ENCODE measurements around the gene ARID1B. TPM values are rescaled to one million over a fixed set of nuclear protein-coding genes. Genes with fewer than 3 reads are reported as not detected.
A peak's percentile ranks its signal among the peaks of the same experiment; 100 is the strongest.

The ARID1B gene
- total and polyA plus RNA-seq, 10 donors, result 17.7 to 223 (median 141) TPM

GRCh38 chr6:157021344-157021992 lies 244.3 kb downstream of the ARID1B start:
- intact Hi-C loops (cut with DNase I; ENCODE audit: low total_unique reads), result no loop called here
- Histone ChIP-seq H3K4me1 (peaks cover 35 to 75% (median 54%) of the 10 kb centered on the region in 6 donors), H3K4me3 (peak overlapping the region; percentile 64 to 87 (median 70)), H3K27ac (peak overlapping the region; percentile 98 to 100 (median 100)), H3K36me3 (no peaks in the 10 kb centered on the region), H3K27me3 (replicated peaks in 1 of 7) (no peaks in the 10 kb centered on the region), H3K9me3 (no peaks in the 10 kb centered on the region)
- peak in 9 of 11 experiments; percentile 17 to 63 (median 40) for TF ChIP-seq CTCF (IDR thresholded peaks at IDR 0.05 in 8 of 11, conservative IDR thresholded peaks at IDR 0.05 in 3 of 11)
- TF ChIP-seq POLR2A (IDR thresholded peaks at IDR 0.05), result peak; percentile 60 to 95 (median 90)
- TF ChIP-seq POLR2AphosphoS5 (IDR thresholded peaks at IDR 0.05), result peak; percentile 97 to 99 (median 99)
- DNase-seq, result peak; percentile 98
- WGBS, 5 donors, result 0 to 1% (median 1%) methylated on average over 51 to 84 of the region's 84 CpGs

GRCh38 chr6:157021993-157022740 lies 245.0 kb downstream of the ARID1B start:
- no peaks in the 10 kb centered on the region for H3K27me3 ChIP-seq (replicated peaks in 1 of 7)
- H3K4me1 ChIP-seq, result peaks cover 35 to 68% (median 54%) of the 10 kb centered on the region in 6 donors
- no peaks in the 10 kb centered on the region for H3K9me3 ChIP-seq
- DNase-seq, result peak; percentile 95
- peak in 1 of 3 donors; percentile 78 for TF ChIP-seq POLR2AphosphoS5 (IDR thresholded peaks at IDR 0.05)
- no peak for TF ChIP-seq POLR2A (IDR thresholded peaks at IDR 0.05)
- whole genome bisulfite sequencing, 5 donors, result 7 to 13% (median 7%) methylated on average over 15 to 33 of the region's 33 CpGs
- H3K4me3 ChIP-seq, result peak overlapping the region; percentile 64 to 87 (median 70)
- intact Hi-C loops (cut with DNase I; ENCODE audit: low total_unique reads), result no loop called here
- no peaks in the 10 kb centered on the region for H3K36me3 ChIP-seq
- peak overlapping the region; percentile 98 to 100 (median 100) for H3K27ac ChIP-seq

GRCh38 chr6:157023958-157024357 lies 246.8 kb downstream of the ARID1B start:
- TF ChIP-seq CTCF (IDR thresholded peaks at IDR 0.05 in 8 of 11, conservative IDR thresholded peaks at IDR 0.05 in 3 of 11) (no peak), POLR2AphosphoS5 (IDR thresholded peaks at IDR 0.05) (no peak), POLR2A (IDR thresholded peaks at IDR 0.05) (no peak)
- Histone ChIP-seq H3K4me3 (no peak overlapping the region), H3K4me1 (peaks cover 30 to 56% (median 42%) of the 10 kb centered on the region in 6 donors), H3K9me3 (no peaks in the 10 kb centered on the region), H3K36me3 (no peaks in the 10 kb centered on the region), H3K27ac (peak overlapping the region in 3 of 8 donors; percentile 12 to 99 (median 21)), H3K27me3 (replicated peaks in 1 of 7) (no peaks in the 10 kb centered on the region)
- intact Hi-C loops (cut with DNase I; ENCODE audit: low total_unique reads), result no loop called here
- 17 to 37% (median 25%) methylated on average over 2 of the region's 2 CpGs for WGBS, 5 donors
- DNase-seq, result no peak

- WGBS, 5 donors, result 53 to 96% (median 78%) methylated on average over 3 of the region's 3 CpGs
- TF ChIP-seq POLR2A (IDR thresholded peaks at IDR 0.05) (no peak), POLR2AphosphoS5 (IDR thresholded peaks at IDR 0.05) (no peak), CTCF (IDR thresholded peaks at IDR 0.05 in 8 of 11, conservative IDR thresholded peaks at IDR 0.05 in 3 of 11) (no peak)
- Histone ChIP-seq H3K27ac (no peak overlapping the region), H3K27me3 (replicated peaks in 1 of 7) (no peaks in the 10 kb centered on the region), H3K4me1 (peaks cover 23 to 50% (median 34%) of the 10 kb centered on the region in 6 donors), H3K9me3 (no peaks in the 10 kb centered on the region), H3K36me3 (no peaks in the 10 kb centered on the region), H3K4me3 (no peak overlapping the region)
- no peak for DNase-seq
- intact Hi-C loops (cut with DNase I; ENCODE audit: low total_unique reads), result no loop called here
Observed at GRCh38 chr6:157024745-157025144, 247.6 kb downstream of the ARID1B start.
